WTC11 (cell line): ENCODE measurements around the gene MBP. TPM values are rescaled to one million over a fixed set of nuclear protein-coding genes. Genes with fewer than 3 reads are reported as not detected.

Source experiments
- ATAC-seq: fragments of 200-7000 bp; cut with Tn5 transposase; 2 replicates; pipeline ENCODE4 v1.10.0; 2021; ENCODE audit warnings: mild to moderate bottlenecking, moderate library complexity
- CTCF ChIA-PET: fragments of 300-600 bp; sonication (Branson Sonifier 250); formaldehyde crosslinking; loops from one replicate; lab custom pipeline; 2021; ENCODE audit warnings: antibody characterized with exemption; lab: Charles Lee
- POLR2A ChIA-PET: fragments of 350-600 bp; sonication (Branson Sonifier 250); formaldehyde crosslinking; loops from one replicate; lab custom pipeline; 2021; ENCODE audit warnings: antibody characterized with exemption; lab: Charles Lee
- DNase-seq: peaks from one replicate; pipeline ENCODE4 v3.0.0; 2021; ENCODE audit warnings: low spot score
- H3K27ac Mint-ChIP-seq: 2 replicates; pipeline ENCODE4 v1.8.0; 2021; ENCODE audit warnings: mixed read lengths
- H3K27me3 Mint-ChIP-seq: 2 replicates; pipeline ENCODE4 v1.8.0; 2021; ENCODE audit warnings: low read depth, mild to moderate bottlenecking, moderate library complexity, mixed read lengths
- H3K36me3 Mint-ChIP-seq: 2 replicates; pipeline ENCODE4 v1.8.0; 2021; ENCODE audit warnings: mixed read lengths
- H3K4me1 Mint-ChIP-seq: 2 replicates; pipeline ENCODE4 v1.8.0; 2022; ENCODE audit warnings: mixed read lengths
- H3K4me3 Mint-ChIP-seq: 2 replicates; pipeline ENCODE4 v1.8.0; 2021; ENCODE audit warnings: mild to moderate bottlenecking, moderate library complexity, mixed read lengths
- H3K9me3 Mint-ChIP-seq: 2 replicates; pipeline ENCODE4 v1.8.0; 2021; ENCODE audit warnings: mixed read lengths
- ATF1 ChIP-seq: sonication (generic); formaldehyde crosslinking; IDR thresholded peaks from 2 replicates; pipeline ENCODE4 v1.8.1; 2023; ENCODE audit warnings: mild to moderate bottlenecking, moderate library complexity, missing genetic modification reagents
- CBFB ChIP-seq: sonication (generic); formaldehyde crosslinking; IDR thresholded peaks from 2 replicates; pipeline ENCODE4 v1.8.1; 2022; ENCODE audit warnings: mild to moderate bottlenecking, low read depth, missing genetic modification reagents
- EMX1 ChIP-seq: fragments of 250-450 bp; sonication (Bioruptor Pico); IDR thresholded peaks from 2 replicates; pipeline ENCODE4 v1.8.0; 2021; ENCODE audit warnings: mild to moderate bottlenecking
- FOXK1 ChIP-seq: sonication (generic); formaldehyde crosslinking; IDR thresholded peaks from 2 replicates; pipeline ENCODE4 v1.8.0; 2022; ENCODE audit warnings: mild to moderate bottlenecking, moderate library complexity, missing genetic modification reagents
- JAZF1 ChIP-seq: fragments of 250-450 bp; sonication (Bioruptor Pico); IDR thresholded peaks from 2 replicates; pipeline ENCODE4 v1.9.0; 2021; ENCODE audit warnings: moderate library complexity, mild to moderate bottlenecking, inconsistent platforms
- JUN ChIP-seq: sonication (generic); formaldehyde crosslinking; IDR thresholded peaks from 2 replicates; pipeline ENCODE4 v1.8.0; 2023; ENCODE audit warnings: mild to moderate bottlenecking, missing genetic modification reagents
- MYBL2 ChIP-seq: sonication (generic); formaldehyde crosslinking; IDR thresholded peaks from 2 replicates; pipeline ENCODE4 v1.8.1; 2023; ENCODE audit warnings: mild to moderate bottlenecking, moderate library complexity, missing genetic modification reagents
- NR3C1 ChIP-seq: sonication (generic); formaldehyde crosslinking; conservative IDR thresholded peaks from 2 replicates; pipeline ENCODE4 v1.8.1; 2023; ENCODE audit warnings: low read depth, mild to moderate bottlenecking, missing genetic modification reagents
- ZNF138 ChIP-seq: sonication (generic); formaldehyde crosslinking; conservative IDR thresholded peaks from 2 replicates; pipeline ENCODE4 v1.8.1; 2022; ENCODE audit warnings: mild to moderate bottlenecking, moderate library complexity, missing genetic modification reagents
- ZNF232 ChIP-seq: sonication (generic); formaldehyde crosslinking; IDR thresholded peaks from 2 replicates; pipeline ENCODE4 v1.8.0; 2022; ENCODE audit warnings: mild to moderate bottlenecking, missing genetic modification reagents
- ZNF396 ChIP-seq: fragments of 250-450 bp; sonication (Bioruptor Pico); IDR thresholded peaks from 2 replicates; pipeline ENCODE4 v1.8.0; 2021; ENCODE audit warnings: mild to moderate bottlenecking, moderate library complexity, borderline replicate concordance
- total RNA-seq: library from RNA; stranded (reverse); gene quantifications from 3 replicates; pipeline ENCODE4 v1.2.3, GENCODE V29; 2021
- TF ChIP-seq, protein P1 (sequence below): sonication (generic); formaldehyde crosslinking; IDR thresholded peaks from 2 replicates; pipeline ENCODE4 v1.8.0; 2022; ENCODE audit warnings: mild to moderate bottlenecking, missing genetic modification reagents
- TF ChIP-seq, protein P2 (sequence below): sonication (generic); formaldehyde crosslinking; IDR thresholded peaks from 2 replicates; pipeline ENCODE4 v1.8.0; 2022; ENCODE audit warnings: mild to moderate bottlenecking, missing genetic modification reagents
- TF ChIP-seq, protein P3 (sequence below): fragments of 250-450 bp; sonication (Bioruptor Pico); conservative IDR thresholded peaks from 2 replicates; pipeline ENCODE4 v1.9.0; 2021; ENCODE audit warnings: mild to moderate bottlenecking
- TF ChIP-seq, protein P4 (sequence below): sonication (generic); formaldehyde crosslinking; IDR thresholded peaks from 2 replicates; pipeline ENCODE4 v1.8.0; 2022; ENCODE audit warnings: missing genetic modification reagents
- TF ChIP-seq, protein P5 (sequence below): sonication (generic); formaldehyde crosslinking; IDR thresholded peaks from 2 replicates; pipeline ENCODE4 v1.8.0; 2022; ENCODE audit warnings: mild to moderate bottlenecking, missing genetic modification reagents
- TF ChIP-seq, protein P6 (sequence below): sonication (generic); formaldehyde crosslinking; IDR thresholded peaks from 2 replicates; pipeline ENCODE4 v1.8.1; 2022; ENCODE audit warnings: low read depth, missing genetic modification reagents, borderline replicate concordance

Gene MBP
- total RNA-seq, 1 experiment from 2014 or later: 19.6 TPM

DNA sequence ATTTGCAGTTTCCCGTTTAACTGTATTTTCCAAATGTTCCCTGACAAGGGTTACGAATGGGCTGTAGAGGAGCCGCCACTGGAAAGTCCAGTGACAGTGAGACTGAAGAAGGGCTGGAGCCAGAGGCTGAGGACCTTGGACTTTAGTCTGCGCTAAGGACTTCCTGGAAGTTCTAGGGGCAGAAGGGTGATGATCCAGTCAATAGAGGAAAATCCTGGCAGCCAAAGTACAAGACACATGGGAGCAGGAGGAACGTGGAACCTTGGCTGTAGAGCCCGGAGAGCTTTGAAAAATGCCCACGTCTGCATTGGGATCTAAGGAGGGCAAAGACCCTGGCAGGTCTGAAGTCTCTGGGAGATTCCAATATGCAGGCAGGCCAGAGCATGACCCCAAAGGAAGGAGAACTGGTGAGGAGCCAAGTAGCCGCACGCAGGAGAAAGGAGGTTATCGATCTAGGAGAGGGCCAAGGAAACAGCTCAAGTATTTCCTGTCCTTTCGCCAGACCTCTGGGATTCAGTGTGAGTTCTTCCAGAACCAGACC is 28.5 kb downstream of the MBP start:
- DNase-seq: no peak
- Mint-ChIP-seq H3K27me3 (no peaks in the 10 kb centered on the region), H3K27ac (no peak overlapping the region), H3K36me3 (peaks cover 10% of the 10 kb centered on the region), H3K4me1 (peaks cover 55% of the 10 kb centered on the region), H3K4me3 (no peak overlapping the region), H3K9me3 (no peaks in the 10 kb centered on the region)
- ChIA-PET POLR2A (no interaction called here), CTCF (no interaction called here)
- TF ChIP-seq, protein P1, sequence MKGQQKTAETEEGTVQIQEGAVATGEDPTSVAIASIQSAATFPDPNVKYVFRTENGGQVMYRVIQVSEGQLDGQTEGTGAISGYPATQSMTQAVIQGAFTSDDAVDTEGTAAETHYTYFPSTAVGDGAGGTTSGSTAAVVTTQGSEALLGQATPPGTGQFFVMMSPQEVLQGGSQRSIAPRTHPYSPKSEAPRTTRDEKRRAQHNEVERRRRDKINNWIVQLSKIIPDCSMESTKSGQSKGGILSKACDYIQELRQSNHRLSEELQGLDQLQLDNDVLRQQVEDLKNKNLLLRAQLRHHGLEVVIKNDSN (CRISPR knock-in tag): no peak
- TF ChIP-seq ZNF232 (no peak), JUN (CRISPR knock-in tag) (no peak), FOXK1 (CRISPR knock-in tag) (no peak), MYBL2 (no peak)
- TF ChIP-seq, protein P2, sequence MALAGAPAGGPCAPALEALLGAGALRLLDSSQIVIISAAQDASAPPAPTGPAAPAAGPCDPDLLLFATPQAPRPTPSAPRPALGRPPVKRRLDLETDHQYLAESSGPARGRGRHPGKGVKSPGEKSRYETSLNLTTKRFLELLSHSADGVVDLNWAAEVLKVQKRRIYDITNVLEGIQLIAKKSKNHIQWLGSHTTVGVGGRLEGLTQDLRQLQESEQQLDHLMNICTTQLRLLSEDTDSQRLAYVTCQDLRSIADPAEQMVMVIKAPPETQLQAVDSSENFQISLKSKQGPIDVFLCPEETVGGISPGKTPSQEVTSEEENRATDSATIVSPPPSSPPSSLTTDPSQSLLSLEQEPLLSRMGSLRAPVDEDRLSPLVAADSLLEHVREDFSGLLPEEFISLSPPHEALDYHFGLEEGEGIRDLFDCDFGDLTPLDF (CRISPR knock-in tag): no peak
- TF ChIP-seq, protein P3, sequence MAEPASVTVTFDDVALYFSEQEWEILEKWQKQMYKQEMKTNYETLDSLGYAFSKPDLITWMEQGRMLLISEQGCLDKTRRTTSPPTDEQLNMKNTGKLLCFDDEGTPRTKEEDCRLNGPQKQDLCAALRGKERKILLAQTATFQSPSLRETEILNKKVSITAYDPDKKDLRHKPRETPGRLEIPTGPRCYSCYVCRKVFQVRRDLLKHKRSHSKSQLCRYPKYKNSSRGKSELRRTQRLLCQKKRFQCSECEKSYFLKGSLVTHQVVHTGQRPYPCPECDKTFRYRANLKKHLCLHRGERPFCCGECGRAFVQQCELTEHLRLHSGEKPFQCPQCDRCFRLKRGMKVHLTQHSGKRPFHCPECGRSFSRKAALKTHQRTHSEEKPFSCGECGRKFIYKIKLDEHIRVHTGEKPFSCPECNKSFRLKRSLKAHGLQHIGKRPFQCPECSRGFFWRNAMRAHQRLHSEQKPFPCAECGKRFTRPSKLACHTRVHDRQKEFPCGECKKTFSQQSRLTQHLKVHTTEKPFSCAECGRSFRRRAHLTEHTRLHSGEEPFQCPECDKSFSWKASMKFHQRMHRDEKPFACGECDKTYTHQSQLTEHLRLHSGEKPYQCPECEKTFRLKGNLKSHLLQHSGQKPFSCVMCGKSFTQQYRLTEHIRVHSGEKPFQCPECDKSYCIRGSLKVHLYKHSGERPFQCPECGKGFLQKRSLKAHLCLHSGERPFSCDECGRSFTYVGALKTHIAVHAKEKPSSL: no peak
- TF ChIP-seq, protein P4, sequence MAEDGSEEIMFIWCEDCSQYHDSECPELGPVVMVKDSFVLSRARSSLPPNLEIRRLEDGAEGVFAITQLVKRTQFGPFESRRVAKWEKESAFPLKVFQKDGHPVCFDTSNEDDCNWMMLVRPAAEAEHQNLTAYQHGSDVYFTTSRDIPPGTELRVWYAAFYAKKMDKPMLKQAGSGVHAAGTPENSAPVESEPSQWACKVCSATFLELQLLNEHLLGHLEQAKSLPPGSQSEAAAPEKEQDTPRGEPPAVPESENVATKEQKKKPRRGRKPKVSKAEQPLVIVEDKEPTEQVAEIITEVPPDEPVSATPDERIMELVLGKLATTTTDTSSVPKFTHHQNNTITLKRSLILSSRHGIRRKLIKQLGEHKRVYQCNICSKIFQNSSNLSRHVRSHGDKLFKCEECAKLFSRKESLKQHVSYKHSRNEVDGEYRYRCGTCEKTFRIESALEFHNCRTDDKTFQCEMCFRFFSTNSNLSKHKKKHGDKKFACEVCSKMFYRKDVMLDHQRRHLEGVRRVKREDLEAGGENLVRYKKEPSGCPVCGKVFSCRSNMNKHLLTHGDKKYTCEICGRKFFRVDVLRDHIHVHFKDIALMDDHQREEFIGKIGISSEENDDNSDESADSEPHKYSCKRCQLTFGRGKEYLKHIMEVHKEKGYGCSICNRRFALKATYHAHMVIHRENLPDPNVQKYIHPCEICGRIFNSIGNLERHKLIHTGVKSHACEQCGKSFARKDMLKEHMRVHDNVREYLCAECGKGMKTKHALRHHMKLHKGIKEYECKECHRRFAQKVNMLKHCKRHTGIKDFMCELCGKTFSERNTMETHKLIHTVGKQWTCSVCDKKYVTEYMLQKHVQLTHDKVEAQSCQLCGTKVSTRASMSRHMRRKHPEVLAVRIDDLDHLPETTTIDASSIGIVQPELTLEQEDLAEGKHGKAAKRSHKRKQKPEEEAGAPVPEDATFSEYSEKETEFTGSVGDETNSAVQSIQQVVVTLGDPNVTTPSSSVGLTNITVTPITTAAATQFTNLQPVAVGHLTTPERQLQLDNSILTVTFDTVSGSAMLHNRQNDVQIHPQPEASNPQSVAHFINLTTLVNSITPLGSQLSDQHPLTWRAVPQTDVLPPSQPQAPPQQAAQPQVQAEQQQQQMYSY: no peak
- TF ChIP-seq, protein P5, sequence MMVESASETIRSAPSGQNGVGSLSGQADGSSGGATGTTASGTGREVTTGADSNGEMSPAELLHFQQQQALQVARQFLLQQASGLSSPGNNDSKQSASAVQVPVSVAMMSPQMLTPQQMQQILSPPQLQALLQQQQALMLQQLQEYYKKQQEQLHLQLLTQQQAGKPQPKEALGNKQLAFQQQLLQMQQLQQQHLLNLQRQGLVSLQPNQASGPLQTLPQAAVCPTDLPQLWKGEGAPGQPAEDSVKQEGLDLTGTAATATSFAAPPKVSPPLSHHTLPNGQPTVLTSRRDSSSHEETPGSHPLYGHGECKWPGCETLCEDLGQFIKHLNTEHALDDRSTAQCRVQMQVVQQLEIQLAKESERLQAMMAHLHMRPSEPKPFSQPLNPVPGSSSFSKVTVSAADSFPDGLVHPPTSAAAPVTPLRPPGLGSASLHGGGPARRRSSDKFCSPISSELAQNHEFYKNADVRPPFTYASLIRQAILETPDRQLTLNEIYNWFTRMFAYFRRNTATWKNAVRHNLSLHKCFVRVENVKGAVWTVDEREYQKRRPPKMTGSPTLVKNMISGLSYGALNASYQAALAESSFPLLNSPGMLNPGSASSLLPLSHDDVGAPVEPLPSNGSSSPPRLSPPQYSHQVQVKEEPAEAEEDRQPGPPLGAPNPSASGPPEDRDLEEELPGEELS (CRISPR knock-in tag): no peak
- ATAC-seq: no peak

DNA sequence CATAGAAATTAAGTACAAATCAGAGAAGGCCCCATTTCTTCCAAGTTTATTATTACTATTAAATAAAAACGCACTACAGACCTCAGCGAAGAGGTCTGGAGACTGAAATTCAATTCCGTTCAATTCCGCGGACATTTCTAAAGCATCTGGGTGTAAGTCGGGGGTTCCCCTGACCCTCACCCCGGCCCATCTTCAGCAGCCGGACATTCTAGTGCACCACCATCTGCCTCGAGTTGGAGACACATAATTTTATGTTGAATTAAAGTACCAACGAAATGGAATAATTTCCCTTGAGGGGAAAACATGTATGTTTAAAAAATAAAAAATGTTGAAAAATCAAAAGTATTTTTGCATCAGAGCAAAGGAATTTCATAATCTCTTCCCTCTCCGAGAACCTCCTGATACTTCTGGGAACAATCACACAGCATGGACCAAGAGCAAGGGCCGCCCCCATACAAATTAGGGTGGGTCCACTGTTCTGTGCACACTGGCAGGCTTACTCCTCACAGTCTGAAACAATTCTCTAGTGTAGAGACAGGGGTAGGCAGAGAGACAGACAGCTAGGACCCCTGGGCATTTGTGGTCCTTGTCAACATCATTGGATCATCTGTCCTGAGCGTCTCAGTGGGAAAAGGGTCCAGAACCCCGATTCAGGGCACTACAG is 29.3 kb downstream of the MBP start:
- DNase-seq (no peak), ATAC-seq (no peak)
- CTCF ChIA-PET: no interaction called here
- H3K27ac Mint-ChIP-seq: no peak overlapping the region
- no peaks in the 10 kb centered on the region for H3K27me3 Mint-ChIP-seq
- no peaks in the 10 kb centered on the region for H3K9me3 Mint-ChIP-seq
- no peak overlapping the region for H3K4me3 Mint-ChIP-seq
- peaks cover 59% of the 10 kb centered on the region for H3K4me1 Mint-ChIP-seq
- H3K36me3 Mint-ChIP-seq: peaks cover 10% of the 10 kb centered on the region
- TF ChIP-seq ATF1 (no peak), JAZF1 (no peak), MYBL2 (no peak), CBFB (no peak), ZNF138 (CRISPR knock-in tag) (no peak), ZNF396 (no peak), NR3C1 (no peak), EMX1 (CRISPR knock-in tag) (no peak)
- TF ChIP-seq, protein P6, sequence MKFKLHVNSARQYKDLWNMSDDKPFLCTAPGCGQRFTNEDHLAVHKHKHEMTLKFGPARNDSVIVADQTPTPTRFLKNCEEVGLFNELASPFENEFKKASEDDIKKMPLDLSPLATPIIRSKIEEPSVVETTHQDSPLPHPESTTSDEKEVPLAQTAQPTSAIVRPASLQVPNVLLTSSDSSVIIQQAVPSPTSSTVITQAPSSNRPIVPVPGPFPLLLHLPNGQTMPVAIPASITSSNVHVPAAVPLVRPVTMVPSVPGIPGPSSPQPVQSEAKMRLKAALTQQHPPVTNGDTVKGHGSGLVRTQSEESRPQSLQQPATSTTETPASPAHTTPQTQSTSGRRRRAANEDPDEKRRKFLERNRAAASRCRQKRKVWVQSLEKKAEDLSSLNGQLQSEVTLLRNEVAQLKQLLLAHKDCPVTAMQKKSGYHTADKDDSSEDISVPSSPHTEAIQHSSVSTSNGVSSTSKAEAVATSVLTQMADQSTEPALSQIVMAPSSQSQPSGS (CRISPR knock-in tag): no peak
- TF ChIP-seq, all 79 proteins: peak for 0
- POLR2A ChIA-PET: no interaction called here
